T-cell (primary cell): ENCODE measurements around the gene SCARB1. TPM values are rescaled to one million over a fixed set of nuclear protein-coding genes. Genes with fewer than 3 reads are reported as not detected.

Source experiments
- ATAC-seq, 4 experiments: fragments of 200-7000 bp in 3 of 4; fragments of 150-1000 bp in 1 of 4; cut with Tn5 transposase; replicated peaks in 1 of 4; 1 replicate in 3 of 4; 2 replicates in 1 of 4; pipeline ENCODE4 v1.10.0; 2021; ENCODE audit warnings: moderate library complexity in 3 of 4, mild to moderate bottlenecking in 2 of 4, moderate number of reproducible peaks in 1 of 4
- CTCF ChIA-PET, 2 donors: fragments of 300-600 bp; sonication (Branson Sonifier 250); formaldehyde crosslinking; loops; one replicate each; lab custom pipeline; 2022; ENCODE audit warnings: antibody characterized with exemption in 2 of 2; lab: Charles Lee
- POLR2A ChIA-PET, 2 donors: fragments of 300-600 bp; sonication (Branson Sonifier 250); formaldehyde crosslinking; loops; one replicate each; lab custom pipeline; 2022; ENCODE audit warnings: antibody characterized with exemption in 2 of 2; lab: Charles Lee
- DNase-seq, 35 experiments: peaks; one replicate each; pipeline versions ENCODE4 v3.0.0 to v3.0.0-alpha.2; 2013 to 2023
- H3K27ac ChIP-seq: one replicate; pipeline ENCODE4 v1.5.1; 2013; ENCODE audit warnings: low read length
- H3K27me3 ChIP-seq, 2 experiments: replicated peaks in 1 of 2; 1 replicate in 1 of 2; 2 replicates in 1 of 2; pipeline versions ENCODE4 v1.6.1 to v1.7.0; 2013; ENCODE audit warnings: low read length in 1 of 2, mixed read lengths in 1 of 2; ENCODE audit not compliant: control insufficient read depth in 2 of 2, insufficient read depth in 2 of 2; ENCODE audit errors: extremely low read depth in 1 of 2
- H3K36me3 ChIP-seq, 2 donors: 1 replicate in 1 of 2; 2 replicates in 1 of 2; pipeline versions ENCODE4 v1.6.1 to v1.7.0; 2013; ENCODE audit warnings: low read length in 1 of 2; ENCODE audit not compliant: control insufficient read depth in 2 of 2, insufficient read depth in 1 of 2; ENCODE audit errors: extremely low read depth in 1 of 2
- H3K4me1 ChIP-seq, 2 experiments: 1 replicate in 1 of 2; 2 replicates in 1 of 2; pipeline versions ENCODE4 v1.6.1 to v1.7.0; 2013; ENCODE audit warnings: low read length in 2 of 2, mixed read lengths in 1 of 2; ENCODE audit not compliant: insufficient read depth in 2 of 2, control insufficient read depth in 1 of 2; ENCODE audit errors: extremely low read depth in 1 of 2
- H3K4me3 ChIP-seq, 2 donors: 1 replicate in 1 of 2; 2 replicates in 1 of 2; pipeline versions ENCODE4 v1.5.1 to v1.7.0; 2013; ENCODE audit warnings: mild to moderate bottlenecking in 2 of 2, low read length in 1 of 2, moderate library complexity in 1 of 2; ENCODE audit not compliant: control insufficient read depth in 1 of 2; ENCODE audit errors: extremely low read depth in 1 of 2
- H3K9me3 ChIP-seq: 2 replicates; pipeline ENCODE4 v1.7.0; 2013
- H3K27ac Mint-ChIP-seq, 2 donors: one replicate each; pipeline ENCODE4 v1.8.0; 2020 to 2021; ENCODE audit warnings: mild to moderate bottlenecking in 2 of 2, mixed read lengths in 2 of 2
- H3K27me3 Mint-ChIP-seq, 2 donors: one replicate each; pipeline ENCODE4 v1.8.0; 2021 to 2022; ENCODE audit warnings: mixed read lengths in 2 of 2
- H3K36me3 Mint-ChIP-seq: one replicate; pipeline ENCODE4 v1.8.0; 2021; ENCODE audit warnings: mixed read lengths
- H3K4me1 Mint-ChIP-seq, 3 donors: one replicate each; pipeline ENCODE4 v1.8.0; 2020 to 2022; ENCODE audit warnings: mixed read lengths in 3 of 3, mild to moderate bottlenecking in 1 of 3
- H3K4me3 Mint-ChIP-seq, 3 donors: one replicate each; pipeline ENCODE4 v1.8.0; 2020 to 2022; ENCODE audit warnings: mild to moderate bottlenecking in 3 of 3, mixed read lengths in 3 of 3, moderate library complexity in 3 of 3
- H3K9me3 Mint-ChIP-seq, 3 donors: one replicate each; pipeline ENCODE4 v1.8.0; 2020 to 2022; ENCODE audit warnings: mixed read lengths in 3 of 3
- WGBS: methylation state at CpG from one replicate; pipeline ENCODE4 v1.1.5; 2013; ENCODE audit warnings: missing lambda C conversion rate; ENCODE audit not compliant: insufficient coverage; 5-methylcytosine and 5-hydroxymethylcytosine counted together
- total RNA-seq, 35 experiments: library from RNA in 6 of 35; stranded (reverse) in 6 of 35; fragments of 120-200 nt in 1 of 35; gene quantifications; one replicate each; pipeline versions ENCODE4 v1.2.1 to v1.2.4 and lab custom pipeline; 2013 to 2026

The SCARB1 gene
- total RNA-seq, 5 donors from 2014 or later (not counting 1 experiment from before 2014, with no cell fraction given) = 3.1 to 5.6 (median 4.5) TPM

DNA sequence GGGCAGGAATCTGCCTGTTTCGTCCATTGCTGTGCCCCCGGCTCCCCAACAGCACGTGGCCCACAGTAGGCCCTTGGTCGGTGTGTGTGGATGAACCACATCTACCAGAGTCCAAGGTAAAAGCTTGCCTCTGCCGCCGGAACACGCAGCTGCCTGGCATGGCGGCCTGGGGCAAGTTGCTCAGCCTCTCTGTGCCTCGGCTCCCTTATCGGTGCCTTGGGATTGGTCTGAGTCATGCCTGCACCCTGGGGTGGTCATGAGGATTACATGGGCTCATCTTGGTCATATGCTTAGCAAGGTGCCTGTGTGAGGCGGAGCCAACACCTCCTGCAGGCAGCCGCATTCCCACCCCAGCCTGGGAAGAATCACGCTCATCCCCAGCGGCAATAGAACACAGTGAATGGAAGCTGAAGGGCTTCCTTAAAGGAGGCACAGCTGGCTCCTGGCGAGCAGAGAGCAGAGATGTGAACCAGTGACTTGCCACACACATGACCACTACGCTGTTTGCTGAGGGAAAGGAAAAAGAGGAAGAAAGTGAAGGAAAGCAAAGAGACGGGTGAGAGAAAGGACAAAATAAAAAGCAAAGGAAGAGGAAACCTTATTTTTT lies 5.5 kb upstream of the SCARB1 start:
- ChIA-PET CTCF (interaction anchor here (0.6 to 0.7 kb wide), 2 partner anchors 9 to 56 kb away, joined by 4 read pairs; no protein-coding TSS in a partner anchor), POLR2A (no interaction called here)
- Histone ChIP-seq H3K27ac (no peak overlapping the region), H3K27me3 (peaks cover 0 to 23% of the 10 kb centered on the region in 2 experiments), H3K9me3 (no peaks in the 10 kb centered on the region), H3K4me1 (peaks cover 0 to 14% of the 10 kb centered on the region in 2 experiments), H3K4me3 (peak overlapping the region in 1 of 2 donors; percentile 35), H3K36me3 (no peaks in the 10 kb centered on the region)
- ATAC-seq (peak in 1 of 4 experiments; percentile 24), DNase-seq (no peak)
- 46% methylated on average over 16 of the region's 17 CpGs for WGBS
- Mint-ChIP-seq H3K9me3 (no peaks in the 10 kb centered on the region), H3K27me3 (peaks cover 8 to 14% of the 10 kb centered on the region in 2 donors), H3K4me1 (peaks cover 3 to 19% (median 13%) of the 10 kb centered on the region in 3 donors), H3K27ac (no peak overlapping the region), H3K36me3 (no peaks in the 10 kb centered on the region), H3K4me3 (peak overlapping the region in 1 of 3 donors; percentile 65)

- H3K4me1 Mint-ChIP-seq = peaks cover 7 to 24% (median 16%) of the 10 kb centered on the region in 3 donors
- H3K9me3 Mint-ChIP-seq = no peaks in the 10 kb centered on the region
- no peak overlapping the region for H3K27ac Mint-ChIP-seq
- POLR2A ChIA-PET = no interaction called here
- DNase-seq (no peak), ATAC-seq (no peak)
- no peaks in the 10 kb centered on the region for H3K9me3 ChIP-seq
- H3K4me1 ChIP-seq = peaks cover 2 to 17% of the 10 kb centered on the region in 2 experiments
- H3K4me3 ChIP-seq = no peak overlapping the region
- H3K27me3 Mint-ChIP-seq = peaks cover 8 to 13% of the 10 kb centered on the region in 2 donors
- no peaks in the 10 kb centered on the region for H3K36me3 Mint-ChIP-seq
- WGBS = 56% methylated on average over 9 of the region's 11 CpGs
- no peaks in the 10 kb centered on the region for H3K36me3 ChIP-seq
- H3K27ac ChIP-seq = no peak overlapping the region
- peak overlapping the region in 1 of 3 donors; percentile 65 for H3K4me3 Mint-ChIP-seq
- CTCF ChIA-PET = interaction anchor here in 1 of 2 donors (0.6 kb wide), 1 partner anchor 57 kb away, joined by 4 read pairs; no protein-coding TSS in a partner anchor
- H3K27me3 ChIP-seq = peaks cover 0 to 20% of the 10 kb centered on the region in 2 experiments
Measured at GRCh38 chr12:124868252-124869058, 4.8 kb upstream of the SCARB1 start.

DNA sequence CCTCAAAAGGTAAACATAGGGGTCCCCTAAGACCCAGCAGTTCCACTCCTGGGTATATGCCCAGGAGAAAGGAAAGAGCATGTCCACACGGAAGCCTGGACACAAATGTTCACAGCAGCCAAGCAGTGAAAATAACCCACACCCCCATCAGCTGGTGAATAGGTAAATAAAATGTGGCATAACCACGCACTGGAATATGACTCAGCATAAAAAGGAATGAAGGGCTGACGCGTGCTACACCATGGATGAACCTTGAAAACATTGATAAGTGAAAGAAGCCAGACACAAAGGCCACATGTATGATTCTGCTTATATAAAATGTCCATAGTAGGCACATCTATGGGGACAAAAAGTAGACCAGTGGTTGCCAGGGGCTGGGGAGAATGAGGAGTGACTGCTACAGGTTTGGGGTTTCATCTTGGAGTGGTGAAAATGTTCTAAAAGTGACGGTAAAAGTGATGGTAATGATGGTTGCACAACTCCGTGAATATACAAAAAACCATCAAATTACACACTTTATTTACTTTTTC lies 3.8 kb upstream of the SCARB1 start:
- Histone ChIP-seq H3K4me1 (peaks cover 2 to 25% of the 10 kb centered on the region in 2 experiments), H3K27ac (no peak overlapping the region), H3K9me3 (no peaks in the 10 kb centered on the region), H3K27me3 (peaks cover 0 to 25% of the 10 kb centered on the region in 2 experiments), H3K4me3 (no peak overlapping the region), H3K36me3 (no peaks in the 10 kb centered on the region)
- CTCF ChIA-PET = no interaction called here
- POLR2A ChIA-PET = no interaction called here
- H3K36me3 Mint-ChIP-seq = no peaks in the 10 kb centered on the region
- no peak overlapping the region for H3K27ac Mint-ChIP-seq
- WGBS = no CpG with 5 or more reads among the region's 6 CpGs
- H3K9me3 Mint-ChIP-seq = no peaks in the 10 kb centered on the region
- DNase-seq = no peak
- H3K4me1 Mint-ChIP-seq = peaks cover 12 to 30% (median 21%) of the 10 kb centered on the region in 3 donors
- H3K27me3 Mint-ChIP-seq = peaks cover 8 to 13% of the 10 kb centered on the region in 2 donors
- no peak for ATAC-seq
- no peak overlapping the region for H3K4me3 Mint-ChIP-seq

DNA sequence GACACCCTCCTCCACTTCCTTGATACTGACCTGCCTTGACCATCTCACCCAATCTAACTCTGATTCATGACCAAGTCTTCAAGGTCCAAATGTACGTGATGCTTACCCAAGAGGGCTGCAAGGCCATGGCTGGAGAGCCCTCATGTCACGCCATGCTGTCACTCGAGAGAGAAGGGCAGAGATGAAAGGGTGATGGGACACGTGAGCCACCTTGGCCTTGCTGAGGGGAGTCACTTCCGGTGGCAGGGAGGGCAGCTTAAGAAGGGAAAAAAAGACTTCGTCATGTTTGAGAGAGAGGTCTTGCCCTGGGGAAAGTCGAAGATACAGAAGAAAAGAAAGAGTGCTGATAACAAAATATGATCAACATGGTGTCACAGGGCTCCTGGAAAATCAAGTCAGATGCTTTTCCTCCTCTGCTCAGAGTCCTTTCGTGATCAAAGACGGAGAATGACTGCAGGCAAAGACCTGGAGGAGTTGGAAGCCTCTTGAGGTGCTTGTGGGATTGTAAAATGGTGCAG lies 3.3 kb upstream of the SCARB1 start:
- Histone ChIP-seq H3K27me3 (peaks cover 0 to 24% of the 10 kb centered on the region in 2 experiments), H3K9me3 (no peaks in the 10 kb centered on the region), H3K27ac (no peak overlapping the region), H3K4me3 (no peak overlapping the region), H3K36me3 (no peaks in the 10 kb centered on the region), H3K4me1 (peaks cover 2 to 25% of the 10 kb centered on the region in 2 experiments)
- Mint-ChIP-seq H3K4me3 (no peak overlapping the region), H3K27ac (no peak overlapping the region), H3K9me3 (no peaks in the 10 kb centered on the region), H3K36me3 (no peaks in the 10 kb centered on the region), H3K4me1 (peaks cover 17 to 31% (median 27%) of the 10 kb centered on the region in 3 donors), H3K27me3 (peaks cover 6 to 13% of the 10 kb centered on the region in 2 donors)
- ChIA-PET CTCF (no interaction called here), POLR2A (no interaction called here)
- 67% methylated on average over 5 of the region's 9 CpGs for WGBS
- ATAC-seq (no peak), DNase-seq (no peak)

DNA sequence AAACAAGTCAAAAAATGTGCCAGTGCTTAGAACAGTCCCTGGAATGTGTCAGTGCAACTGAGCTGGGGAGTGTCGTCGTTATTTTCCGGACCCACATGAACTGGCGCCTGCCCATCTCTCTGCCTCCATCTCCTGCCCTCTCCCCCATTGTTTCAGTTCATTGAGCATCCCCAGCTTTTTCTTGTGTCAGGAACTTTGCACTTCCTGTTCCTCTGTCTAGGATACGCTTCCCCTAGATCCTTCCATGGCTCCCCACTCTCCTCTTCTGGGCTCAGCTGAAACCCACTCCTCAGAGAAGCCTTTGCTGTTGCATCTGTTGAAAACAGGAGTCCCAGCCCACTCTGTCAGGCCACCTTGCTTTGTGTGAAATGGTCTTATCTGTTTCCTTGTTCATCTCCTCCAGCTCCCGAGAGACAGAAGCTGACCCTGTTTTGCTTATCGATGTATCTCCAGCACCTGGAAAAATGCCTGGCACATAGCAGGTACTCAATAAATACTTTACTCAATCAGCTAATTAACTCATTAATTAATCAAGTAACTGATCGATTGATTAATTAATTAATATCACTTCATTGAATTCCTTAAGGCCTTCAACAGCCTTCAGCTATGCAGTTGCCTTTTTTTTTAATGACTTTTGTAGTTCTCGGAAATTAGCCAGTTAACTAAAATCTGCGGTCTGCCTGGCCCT lies 2.7 kb upstream of the SCARB1 start:
- H3K9me3 Mint-ChIP-seq = no peaks in the 10 kb centered on the region
- WGBS = 84% methylated on average over 6 of the region's 10 CpGs
- Histone ChIP-seq H3K27ac (no peak overlapping the region), H3K36me3 (no peaks in the 10 kb centered on the region), H3K9me3 (no peaks in the 10 kb centered on the region), H3K4me3 (no peak overlapping the region), H3K4me1 (peaks cover 2 to 25% of the 10 kb centered on the region in 2 experiments), H3K27me3 (peaks cover 0 to 20% of the 10 kb centered on the region in 2 experiments)
- H3K27ac Mint-ChIP-seq = no peak overlapping the region
- DNase-seq (no peak), ATAC-seq (no peak)
- ChIA-PET POLR2A (no interaction called here), CTCF (interaction anchor here in 1 of 2 donors (0.6 kb wide), 1 partner anchor 92 kb away, joined by 4 read pairs; no protein-coding TSS in a partner anchor)
- peaks cover 4 to 13% of the 10 kb centered on the region in 2 donors for H3K27me3 Mint-ChIP-seq
- peaks cover 18 to 31% (median 30%) of the 10 kb centered on the region in 3 donors for H3K4me1 Mint-ChIP-seq
- no peaks in the 10 kb centered on the region for H3K36me3 Mint-ChIP-seq
- H3K4me3 Mint-ChIP-seq = no peak overlapping the region
